ENCODE data around the gene WDR74. TPM values are rescaled to one million over a fixed set of nuclear protein-coding genes. Genes with fewer than 3 reads are reported as not detected.

WDR74 gene
- total and polyA plus RNA-seq, 2 donors (not counting 1 experiment from before 2014, with no cell fraction given): 14.8 to 86.9 TPM

- no peak overlapping the region for H3K4me3 ChIP-seq (replicated peaks in 1 of 4; ENCODE audit: control extremely low read depth in 1 of 4, insufficient read depth in 1 of 4, low read depth in 3 of 4, low read length in 4 of 4)
- H4K20me1 ChIP-seq (ENCODE audit: control insufficient read depth, extremely low read depth, insufficient read depth, low read length): no peaks in the 10 kb centered on the region
- H3K9me3 ChIP-seq (ENCODE audit: control insufficient read depth, insufficient read depth, low read depth, low read length): no peaks in the 10 kb centered on the region
- H3K4me1 ChIP-seq (ENCODE audit: control insufficient read depth, extremely low read depth, insufficient read depth, low read length): peaks cover 9% of the 10 kb centered on the region
- H3K4me2 ChIP-seq (ENCODE audit: extremely low read depth, insufficient read depth, low read length): no peak overlapping the region
- no peaks in the 10 kb centered on the region for H3K36me3 ChIP-seq (ENCODE audit: control insufficient read depth, insufficient read depth, low read length)
- no peak overlapping the region for H3K27ac ChIP-seq (ENCODE audit: insufficient read depth, low read length)
- H2AFZ ChIP-seq (ENCODE audit: low read length): no peak overlapping the region
- no peaks in the 10 kb centered on the region for H3K27me3 ChIP-seq (ENCODE audit: control insufficient read depth, insufficient read depth, low read length)
- no peak for TF ChIP-seq CTCF (conservative IDR thresholded peaks at IDR 0.05 in 1 of 2, IDR thresholded peaks at IDR 0.05 in 1 of 2; ENCODE audit: low read depth in 1 of 2, low read length in 2 of 2)
- no peak for TF ChIP-seq EZH2 (IDR thresholded peaks at IDR 0.05; ENCODE audit: low read length, missing control alignments)
- DNase-seq (ENCODE audit: low read depth in 2 of 2): no peak
- peaks cover 8% of the 10 kb centered on the region for H3K79me2 ChIP-seq (ENCODE audit: control insufficient read depth, insufficient read depth, low read length)
- H3K9ac ChIP-seq (ENCODE audit: insufficient read depth, low read length): no peak overlapping the region
Observed at GRCh38 chr11:62876712-62877111, 37.3 kb upstream of the WDR74 start.

- H2AFZ ChIP-seq (ENCODE audit: low read length): no peak overlapping the region
- H4K20me1 ChIP-seq (ENCODE audit: control insufficient read depth, extremely low read depth, insufficient read depth, low read length): no peaks in the 10 kb centered on the region
- H3K27me3 ChIP-seq (ENCODE audit: control insufficient read depth, insufficient read depth, low read length): no peaks in the 10 kb centered on the region
- no peaks in the 10 kb centered on the region for H3K9me3 ChIP-seq (ENCODE audit: control insufficient read depth, insufficient read depth, low read depth, low read length)
- H3K4me3 ChIP-seq (replicated peaks in 1 of 4; ENCODE audit: control extremely low read depth in 1 of 4, insufficient read depth in 1 of 4, low read depth in 3 of 4, low read length in 4 of 4): no peak overlapping the region
- peaks cover 9% of the 10 kb centered on the region for H3K4me1 ChIP-seq (ENCODE audit: control insufficient read depth, extremely low read depth, insufficient read depth, low read length)
- no peak for DNase-seq (ENCODE audit: low read depth in 2 of 2)
- H3K9ac ChIP-seq (ENCODE audit: insufficient read depth, low read length): no peak overlapping the region
- H3K4me2 ChIP-seq (ENCODE audit: extremely low read depth, insufficient read depth, low read length): no peak overlapping the region
- H3K36me3 ChIP-seq (ENCODE audit: control insufficient read depth, insufficient read depth, low read length): no peaks in the 10 kb centered on the region
- H3K27ac ChIP-seq (ENCODE audit: insufficient read depth, low read length): no peak overlapping the region
- TF ChIP-seq EZH2 (IDR thresholded peaks at IDR 0.05; ENCODE audit: low read length, missing control alignments) (no peak), CTCF (conservative IDR thresholded peaks at IDR 0.05 in 1 of 2, IDR thresholded peaks at IDR 0.05 in 1 of 2; ENCODE audit: low read depth in 1 of 2, low read length in 2 of 2) (no peak)
- H3K79me2 ChIP-seq (ENCODE audit: control insufficient read depth, insufficient read depth, low read length): peaks cover 2% of the 10 kb centered on the region
Observed at GRCh38 chr11:62875698-62876478, 36.5 kb upstream of the WDR74 start.

GRCh38 chr11:62874851-62875250 lies 35.5 kb upstream of the WDR74 start:
- no peak for DNase-seq (ENCODE audit: low read depth in 2 of 2)
- Histone ChIP-seq H2AFZ (ENCODE audit: low read length) (no peak overlapping the region), H3K27ac (ENCODE audit: insufficient read depth, low read length) (no peak overlapping the region), H4K20me1 (ENCODE audit: control insufficient read depth, extremely low read depth, insufficient read depth, low read length) (no peaks in the 10 kb centered on the region), H3K4me2 (ENCODE audit: extremely low read depth, insufficient read depth, low read length) (no peak overlapping the region), H3K79me2 (ENCODE audit: control insufficient read depth, insufficient read depth, low read length) (no peaks in the 10 kb centered on the region), H3K4me1 (ENCODE audit: control insufficient read depth, extremely low read depth, insufficient read depth, low read length) (peaks cover 7% of the 10 kb centered on the region), H3K36me3 (ENCODE audit: control insufficient read depth, insufficient read depth, low read length) (no peaks in the 10 kb centered on the region), H3K9me3 (ENCODE audit: control insufficient read depth, insufficient read depth, low read depth, low read length) (no peaks in the 10 kb centered on the region), H3K9ac (ENCODE audit: insufficient read depth, low read length) (no peak overlapping the region), H3K4me3 (replicated peaks in 1 of 4; ENCODE audit: control extremely low read depth in 1 of 4, insufficient read depth in 1 of 4, low read depth in 3 of 4, low read length in 4 of 4) (no peak overlapping the region), H3K27me3 (ENCODE audit: control insufficient read depth, insufficient read depth, low read length) (no peaks in the 10 kb centered on the region)
- TF ChIP-seq CTCF (conservative IDR thresholded peaks at IDR 0.05 in 1 of 2, IDR thresholded peaks at IDR 0.05 in 1 of 2; ENCODE audit: low read depth in 1 of 2, low read length in 2 of 2) (no peak), EZH2 (IDR thresholded peaks at IDR 0.05; ENCODE audit: low read length, missing control alignments) (no peak)

Measured in fibroblast of lung (primary cell).